Fibroblast of lung (primary cell): ENCODE results near the gene PZP.

Experiments used
- EZH2 ChIP-seq: IDR thresholded peaks from 2 replicates; pipeline ENCODE4 v1.5.1; 2012; ENCODE audit warnings: low read length, control low read depth, mild to moderate bottlenecking; ENCODE audit errors: missing control alignments
- TF ChIP-seq, protein P1 (sequence below), 2 donors: IDR thresholded peaks in 1 of 2; conservative IDR thresholded peaks in 1 of 2; 1 replicate in 1 of 2; 2 replicates in 1 of 2; pipeline ENCODE4 v1.5.1; 2011 to 2012; ENCODE audit warnings: low read length in 2 of 2, control low read depth in 1 of 2, inconsistent platforms in 1 of 2, low read depth in 1 of 2, mild to moderate bottlenecking in 1 of 2

DNA sequence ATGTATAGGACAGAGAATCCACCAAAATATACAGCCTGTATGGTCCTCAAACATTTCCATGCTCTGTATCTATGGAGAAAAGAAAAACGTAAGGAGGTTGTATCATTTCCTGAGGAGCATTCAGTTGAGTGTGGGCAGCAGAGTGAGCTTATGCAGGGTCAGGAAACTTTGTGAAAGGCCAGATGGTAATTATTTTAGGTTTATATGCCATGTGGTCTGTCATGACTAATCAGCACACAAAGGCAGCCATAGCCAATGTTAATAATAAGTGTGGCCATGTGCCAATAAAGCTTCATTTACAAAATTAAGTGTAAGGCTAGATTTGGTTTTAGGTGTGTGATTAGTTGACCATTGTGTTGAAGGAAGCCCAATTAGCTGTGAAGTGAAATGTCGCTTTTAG is 59.3 kb downstream of the PZP start:
- TF ChIP-seq, protein P1, sequence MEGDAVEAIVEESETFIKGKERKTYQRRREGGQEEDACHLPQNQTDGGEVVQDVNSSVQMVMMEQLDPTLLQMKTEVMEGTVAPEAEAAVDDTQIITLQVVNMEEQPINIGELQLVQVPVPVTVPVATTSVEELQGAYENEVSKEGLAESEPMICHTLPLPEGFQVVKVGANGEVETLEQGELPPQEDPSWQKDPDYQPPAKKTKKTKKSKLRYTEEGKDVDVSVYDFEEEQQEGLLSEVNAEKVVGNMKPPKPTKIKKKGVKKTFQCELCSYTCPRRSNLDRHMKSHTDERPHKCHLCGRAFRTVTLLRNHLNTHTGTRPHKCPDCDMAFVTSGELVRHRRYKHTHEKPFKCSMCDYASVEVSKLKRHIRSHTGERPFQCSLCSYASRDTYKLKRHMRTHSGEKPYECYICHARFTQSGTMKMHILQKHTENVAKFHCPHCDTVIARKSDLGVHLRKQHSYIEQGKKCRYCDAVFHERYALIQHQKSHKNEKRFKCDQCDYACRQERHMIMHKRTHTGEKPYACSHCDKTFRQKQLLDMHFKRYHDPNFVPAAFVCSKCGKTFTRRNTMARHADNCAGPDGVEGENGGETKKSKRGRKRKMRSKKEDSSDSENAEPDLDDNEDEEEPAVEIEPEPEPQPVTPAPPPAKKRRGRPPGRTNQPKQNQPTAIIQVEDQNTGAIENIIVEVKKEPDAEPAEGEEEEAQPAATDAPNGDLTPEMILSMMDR (conservative IDR thresholded peaks at IDR 0.05 in 1 of 2, IDR thresholded peaks at IDR 0.05 in 1 of 2; ENCODE audit: low read depth in 1 of 2, low read length in 2 of 2): no peak
- no peak for TF ChIP-seq EZH2
